ENCODE data around the gene POU6F2. TPM values are rescaled to one million over a fixed set of nuclear protein-coding genes. Genes with fewer than 3 reads are reported as not detected.

POU6F2 gene
- total RNA-seq, 2 experiments from 2014 or later: 0.32 TPM; not detected in 1

- ATAC-seq: no peak
- CTCF ChIA-PET: no interaction called here
Measured at GRCh38 chr7:39054731-39055130, 77.0 kb downstream of the POU6F2 start.

GRCh38 chr7:39056153-39056552 lies 78.4 kb downstream of the POU6F2 start:
- Mint-ChIP-seq H3K27me3 (no peaks in the 10 kb centered on the region), H3K9me3 (ENCODE audit: low read depth) (no peaks in the 10 kb centered on the region), H3K27ac (no peak overlapping the region), H3K4me1 (no peaks in the 10 kb centered on the region), H3K4me3 (no peak overlapping the region), H3K36me3 (no peaks in the 10 kb centered on the region)
- CTCF ChIA-PET: no interaction called here
- DNase-seq: no peak
- ATAC-seq: no peak

More at GRCh38 chr7:39054731-39055130, 77.0 kb downstream of the POU6F2 start:
- Mint-ChIP-seq H3K36me3 (no peaks in the 10 kb centered on the region), H3K27ac (no peak overlapping the region), H3K9me3 (ENCODE audit: low read depth) (no peaks in the 10 kb centered on the region), H3K4me3 (no peak overlapping the region), H3K27me3 (no peaks in the 10 kb centered on the region), H3K4me1 (no peaks in the 10 kb centered on the region)
- no peak for DNase-seq

GRCh38 chr7:39062811-39063210 lies 85.1 kb downstream of the POU6F2 start:
- Mint-ChIP-seq H3K4me1 (no peaks in the 10 kb centered on the region), H3K27me3 (no peaks in the 10 kb centered on the region), H3K27ac (no peak overlapping the region), H3K36me3 (no peaks in the 10 kb centered on the region), H3K9me3 (ENCODE audit: low read depth) (no peaks in the 10 kb centered on the region), H3K4me3 (no peak overlapping the region)
- DNase-seq (no peak), ATAC-seq (no peak)
- CTCF ChIA-PET: no interaction called here

GRCh38 chr7:39069031-39069430 lies 91.3 kb downstream of the POU6F2 start:
- Mint-ChIP-seq H3K36me3 (no peaks in the 10 kb centered on the region), H3K27ac (no peak overlapping the region), H3K9me3 (ENCODE audit: low read depth) (no peaks in the 10 kb centered on the region), H3K4me3 (no peak overlapping the region), H3K4me1 (no peaks in the 10 kb centered on the region), H3K27me3 (peaks cover 3% of the 10 kb centered on the region)
- CTCF ChIA-PET: no interaction called here
- no peak for ATAC-seq
- DNase-seq: no peak

GRCh38 chr7:39069896-39070881 lies 92.5 kb downstream of the POU6F2 start:
- Mint-ChIP-seq H3K4me1 (no peaks in the 10 kb centered on the region), H3K4me3 (no peak overlapping the region), H3K27ac (no peak overlapping the region), H3K36me3 (no peaks in the 10 kb centered on the region), H3K9me3 (ENCODE audit: low read depth) (no peaks in the 10 kb centered on the region), H3K27me3 (peaks cover 3% of the 10 kb centered on the region)
- CTCF ChIA-PET: no interaction called here
- DNase-seq: no peak
- ATAC-seq: no peak

GRCh38 chr7:39071116-39071515 lies 93.4 kb downstream of the POU6F2 start:
- Mint-ChIP-seq H3K9me3 (ENCODE audit: low read depth) (no peaks in the 10 kb centered on the region), H3K27ac (no peak overlapping the region), H3K4me1 (no peaks in the 10 kb centered on the region), H3K36me3 (no peaks in the 10 kb centered on the region), H3K27me3 (peaks cover 3% of the 10 kb centered on the region), H3K4me3 (no peak overlapping the region)
- ATAC-seq (no peak), DNase-seq (no peak)
- CTCF ChIA-PET: no interaction called here

GRCh38 chr7:39073432-39073831 lies 95.7 kb downstream of the POU6F2 start:
- peaks cover 3% of the 10 kb centered on the region for H3K27me3 Mint-ChIP-seq
- H3K27ac Mint-ChIP-seq: no peak overlapping the region
- DNase-seq: no peak
- CTCF ChIA-PET: no interaction called here
- no peak for ATAC-seq
- H3K4me1 Mint-ChIP-seq: no peaks in the 10 kb centered on the region
- H3K4me3 Mint-ChIP-seq: no peak overlapping the region
- H3K9me3 Mint-ChIP-seq (ENCODE audit: low read depth): no peaks in the 10 kb centered on the region
- no peaks in the 10 kb centered on the region for H3K36me3 Mint-ChIP-seq

- Mint-ChIP-seq H3K9me3 (ENCODE audit: low read depth) (no peaks in the 10 kb centered on the region), H3K27me3 (peaks cover 3% of the 10 kb centered on the region), H3K4me3 (no peak overlapping the region), H3K36me3 (no peaks in the 10 kb centered on the region), H3K4me1 (no peaks in the 10 kb centered on the region), H3K27ac (no peak overlapping the region)
- CTCF ChIA-PET: no interaction called here
- ATAC-seq (no peak), DNase-seq (no peak)
Measured at GRCh38 chr7:39075210-39075609, 97.5 kb downstream of the POU6F2 start.

- no peaks in the 10 kb centered on the region for H3K4me1 Mint-ChIP-seq
- no peaks in the 10 kb centered on the region for H3K36me3 Mint-ChIP-seq
- ATAC-seq (no peak), DNase-seq (no peak)
- CTCF ChIA-PET: no interaction called here
- no peak overlapping the region for H3K27ac Mint-ChIP-seq
- H3K9me3 Mint-ChIP-seq (ENCODE audit: low read depth): no peaks in the 10 kb centered on the region
- H3K4me3 Mint-ChIP-seq: no peak overlapping the region
- peaks cover 11% of the 10 kb centered on the region for H3K27me3 Mint-ChIP-seq
Measured at GRCh38 chr7:39083781-39084180, 106.1 kb downstream of the POU6F2 start.

GRCh38 chr7:39084349-39084748 lies 106.6 kb downstream of the POU6F2 start:
- no peak overlapping the region for H3K27ac Mint-ChIP-seq
- H3K36me3 Mint-ChIP-seq: no peaks in the 10 kb centered on the region
- DNase-seq (no peak), ATAC-seq (no peak)
- no peaks in the 10 kb centered on the region for H3K4me1 Mint-ChIP-seq
- H3K4me3 Mint-ChIP-seq: no peak overlapping the region
- no peaks in the 10 kb centered on the region for H3K9me3 Mint-ChIP-seq (ENCODE audit: low read depth)
- CTCF ChIA-PET: no interaction called here
- peaks cover 11% of the 10 kb centered on the region for H3K27me3 Mint-ChIP-seq

GRCh38 chr7:39085189-39085588 lies 107.5 kb downstream of the POU6F2 start:
- no peaks in the 10 kb centered on the region for H3K4me1 Mint-ChIP-seq
- DNase-seq (no peak), ATAC-seq (no peak)
- no peak overlapping the region for H3K27ac Mint-ChIP-seq
- H3K4me3 Mint-ChIP-seq: no peak overlapping the region
- no peaks in the 10 kb centered on the region for H3K36me3 Mint-ChIP-seq
- CTCF ChIA-PET: no interaction called here
- peaks cover 11% of the 10 kb centered on the region for H3K27me3 Mint-ChIP-seq
- H3K9me3 Mint-ChIP-seq (ENCODE audit: low read depth): no peaks in the 10 kb centered on the region

- ATAC-seq (no peak), DNase-seq (no peak)
- Mint-ChIP-seq H3K4me1 (no peaks in the 10 kb centered on the region), H3K36me3 (no peaks in the 10 kb centered on the region), H3K27me3 (peaks cover 11% of the 10 kb centered on the region), H3K4me3 (no peak overlapping the region), H3K9me3 (ENCODE audit: low read depth) (no peaks in the 10 kb centered on the region), H3K27ac (no peak overlapping the region)
- CTCF ChIA-PET: no interaction called here
Measured at GRCh38 chr7:39085590-39086049, 107.9 kb downstream of the POU6F2 start.

- peaks cover 11% of the 10 kb centered on the region for H3K27me3 Mint-ChIP-seq
- no peaks in the 10 kb centered on the region for H3K4me1 Mint-ChIP-seq
Measured at GRCh38 chr7:39086638-39087360, 109.1 kb downstream of the POU6F2 start.

More at GRCh38 chr7:39086638-39087360, 109.1 kb downstream of the POU6F2 start:
- CTCF ChIA-PET: no interaction called here
- Mint-ChIP-seq H3K27ac (no peak overlapping the region), H3K4me3 (no peak overlapping the region), H3K36me3 (no peaks in the 10 kb centered on the region), H3K9me3 (ENCODE audit: low read depth) (no peaks in the 10 kb centered on the region)
- ATAC-seq (no peak), DNase-seq (no peak)
